GM21619 (cell line): ENCODE data around the gene KRTAP5-7.
"Not testable (repeated sequence)": the region's sequence is repeated elsewhere in the genome, so short reads cannot be mapped to it uniquely, and the experiment has no call there.

Experiments used
- ATAC-seq: cut with Tn5 transposase; IDR thresholded peaks from one replicate; pipeline ENCODE4 v1.9.1; 2021; ENCODE audit not compliant: unreplicated experiment

KRTAP5-7 gene

DNA sequence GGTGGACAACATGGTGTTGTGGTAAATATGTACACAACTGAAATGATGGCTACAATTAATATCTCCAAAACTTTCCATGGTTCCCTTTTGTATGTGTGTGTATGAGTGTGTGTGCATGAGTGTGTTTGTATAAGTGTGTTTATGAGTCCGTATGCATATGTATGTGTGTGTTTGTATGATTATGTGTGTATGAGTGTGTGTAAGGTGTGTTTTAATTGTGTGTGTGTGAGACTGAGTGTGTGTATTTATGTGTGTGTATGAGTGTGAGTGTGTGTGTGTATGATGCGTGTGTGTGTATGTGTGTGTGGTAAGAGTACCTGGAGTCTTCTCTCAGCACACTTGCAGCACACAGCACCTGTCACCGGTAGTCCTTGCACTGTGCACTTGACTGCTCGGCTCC lies 29.0 kb downstream of the KRTAP5-7 start:
- no peak for ATAC-seq

GRCh38 chr11:71557257-71557656 lies 30.2 kb downstream of the KRTAP5-7 start:
- no peak for ATAC-seq

- ATAC-seq: no peak
Measured at GRCh38 chr11:71558996-71559395, 31.9 kb downstream of the KRTAP5-7 start.

DNA sequence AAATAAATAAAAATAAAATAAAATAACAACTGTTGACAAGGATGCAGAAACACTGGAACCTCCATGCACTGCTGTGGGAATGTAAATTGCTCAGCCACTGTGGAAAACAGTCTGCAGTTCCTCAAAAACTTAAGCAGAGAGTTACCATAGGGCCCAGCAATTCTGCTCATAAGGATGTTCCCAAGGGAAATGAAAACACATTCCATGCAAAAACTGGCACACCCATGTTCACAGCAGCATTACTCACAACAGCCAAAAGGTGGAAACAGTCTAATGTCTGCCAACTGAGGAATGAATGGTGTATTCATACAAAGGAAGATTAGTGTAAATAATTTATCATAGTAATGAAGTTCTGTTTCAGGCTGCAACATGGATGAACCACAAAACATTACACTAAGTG lies 35.1 kb downstream of the KRTAP5-7 start:
- ATAC-seq: no peak

- no peak for ATAC-seq
Measured at GRCh38 chr11:71563406-71563805, 36.3 kb downstream of the KRTAP5-7 start.

DNA sequence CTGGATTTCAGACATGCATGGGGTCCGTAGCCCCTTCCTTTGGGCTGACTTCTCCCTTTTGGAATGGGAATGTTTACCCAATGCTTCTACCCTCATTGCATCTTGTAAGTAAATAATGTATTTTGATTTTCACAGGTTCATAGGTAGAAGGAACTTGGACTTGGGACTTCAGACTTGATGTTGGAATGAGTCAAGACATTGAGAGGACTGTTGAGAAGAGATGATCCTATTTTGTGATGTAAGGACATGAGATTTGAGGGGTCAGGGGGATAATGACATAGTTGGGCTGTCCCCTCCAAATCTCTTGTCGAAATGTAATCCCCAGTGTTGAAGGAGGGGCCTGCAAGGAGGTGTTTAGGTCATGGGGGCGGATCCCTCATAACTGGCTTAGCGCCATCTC lies 37.4 kb downstream of the KRTAP5-7 start:
- ATAC-seq: no peak

DNA sequence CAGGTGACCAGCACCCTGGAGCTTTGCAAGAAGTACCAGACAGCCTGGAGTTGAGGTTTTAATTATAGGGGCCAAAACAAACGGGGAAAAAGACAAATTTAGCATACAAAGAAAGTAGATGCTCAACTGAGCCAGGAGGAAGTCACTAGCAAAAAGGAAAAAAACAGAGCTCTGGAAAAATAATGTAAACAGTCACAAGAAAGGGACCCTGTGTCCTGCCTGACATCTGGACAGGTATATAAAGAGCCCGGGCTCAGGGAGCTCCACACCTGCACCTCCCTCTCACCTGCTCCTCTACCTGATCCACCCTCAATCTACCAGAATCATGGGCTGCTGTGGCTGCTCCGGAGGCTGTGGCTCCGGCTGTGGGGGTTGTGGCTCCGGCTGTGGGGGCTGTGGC lies 38.2 kb downstream of the KRTAP5-7 start, which contains the start of gene KRTAP5-10:
Gene KRTAP5-10 (plus strand): TSS at position 301 of the 400 bp plus-strand sequence. CDS start 25 bp downstream, at position 326.
- no peak for ATAC-seq

DNA sequence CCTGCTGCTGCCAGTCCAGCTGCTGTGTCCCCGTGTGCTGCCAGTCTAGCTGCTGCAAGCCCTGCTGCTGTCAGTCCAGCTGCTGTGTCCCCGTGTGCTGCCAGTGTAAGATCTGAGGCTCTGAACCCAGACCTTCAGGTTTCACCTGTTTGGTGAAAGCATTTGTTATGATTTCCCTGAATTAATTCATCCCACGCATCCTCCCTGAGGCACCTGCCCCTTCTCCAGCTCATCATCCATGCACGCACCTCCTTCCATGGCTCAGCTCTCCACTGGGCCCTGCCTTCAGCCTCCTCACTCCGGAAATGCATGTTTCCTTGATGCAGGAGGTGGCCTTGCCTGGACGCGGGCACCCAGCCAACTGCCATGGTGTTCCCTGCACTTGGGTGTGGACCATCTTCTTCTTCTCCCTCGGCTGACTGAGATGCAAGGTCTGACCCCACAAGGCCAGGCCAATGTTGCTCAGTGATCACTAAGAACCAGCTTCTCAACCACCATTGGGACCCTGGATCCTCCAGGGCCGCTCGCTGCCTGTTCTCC lies 39.1 kb downstream of the KRTAP5-7 start:
- no peak for ATAC-seq

DNA sequence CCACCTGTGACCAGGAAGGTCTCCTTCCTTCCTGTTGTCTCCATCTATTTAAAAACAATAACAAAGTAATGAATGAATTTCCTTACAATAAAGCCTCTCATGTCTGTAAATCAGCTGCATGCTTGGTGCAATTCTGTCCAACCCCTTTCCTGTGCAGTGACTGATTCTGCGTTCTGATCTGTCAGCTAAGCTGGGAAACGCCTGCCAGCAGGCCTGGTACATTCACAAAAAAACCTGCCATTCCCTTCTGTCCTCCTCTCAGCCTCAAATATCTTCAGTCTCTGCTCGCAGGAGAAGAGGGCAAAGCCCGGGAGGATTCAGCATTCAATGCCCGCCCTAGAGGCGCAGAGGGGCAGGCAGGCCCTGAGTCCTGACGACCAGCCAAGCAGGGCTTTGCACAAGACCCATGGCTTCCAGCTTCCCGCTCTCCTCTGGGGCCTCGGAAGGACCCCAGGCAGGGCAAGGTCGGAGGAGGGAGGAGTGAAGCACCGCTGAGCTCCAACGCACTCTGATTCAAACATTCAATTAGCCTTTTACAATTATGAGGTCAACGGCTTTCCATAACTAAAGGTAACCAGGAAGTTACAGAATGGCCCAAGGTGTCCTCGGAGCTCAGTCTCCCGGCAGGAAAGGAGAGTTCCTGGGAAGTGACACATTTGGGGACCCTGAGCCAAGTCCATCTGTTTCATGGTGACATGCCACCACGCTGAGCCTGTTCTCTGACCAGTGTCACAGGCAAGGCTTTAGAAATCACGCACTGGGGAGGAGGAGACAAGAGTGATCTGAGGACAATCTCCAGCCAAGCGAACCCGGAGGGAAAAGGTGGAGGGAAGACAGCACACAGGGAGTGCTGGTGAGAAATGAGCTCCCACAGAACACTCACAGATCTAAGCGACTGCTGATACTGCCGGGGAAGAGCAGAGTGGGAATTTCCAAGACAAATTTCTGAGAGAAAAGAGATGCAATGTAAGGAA lies 39.8 kb downstream of the KRTAP5-7 start:
- not testable (repeated sequence) for ATAC-seq

DNA sequence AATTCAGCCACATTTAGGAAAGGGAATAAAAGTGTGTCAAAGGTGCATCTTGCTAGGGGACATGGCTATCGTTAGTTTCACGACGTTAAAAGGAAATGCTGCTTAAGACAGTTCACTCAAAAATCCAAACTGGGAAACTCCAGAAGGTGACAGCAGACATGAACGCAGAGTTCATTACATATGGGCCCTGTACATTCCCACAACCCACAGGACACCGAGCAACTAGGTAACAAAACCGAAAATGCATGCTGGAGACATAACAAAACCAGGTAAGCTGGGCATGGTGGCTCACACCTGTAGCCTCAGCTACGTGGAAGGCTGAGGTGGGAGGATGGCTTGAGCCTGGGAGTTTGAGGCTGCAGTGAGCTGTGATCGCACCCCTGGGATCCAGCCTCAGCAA lies 40.6 kb downstream of the KRTAP5-7 start:
- ATAC-seq: not testable (repeated sequence)

GRCh38 chr11:71568704-71569349 lies 41.8 kb downstream of the KRTAP5-7 start:
- no peak for ATAC-seq

GRCh38 chr11:71571101-71571850 lies 44.2 kb downstream of the KRTAP5-7 start:
- not testable (repeated sequence) for ATAC-seq

DNA sequence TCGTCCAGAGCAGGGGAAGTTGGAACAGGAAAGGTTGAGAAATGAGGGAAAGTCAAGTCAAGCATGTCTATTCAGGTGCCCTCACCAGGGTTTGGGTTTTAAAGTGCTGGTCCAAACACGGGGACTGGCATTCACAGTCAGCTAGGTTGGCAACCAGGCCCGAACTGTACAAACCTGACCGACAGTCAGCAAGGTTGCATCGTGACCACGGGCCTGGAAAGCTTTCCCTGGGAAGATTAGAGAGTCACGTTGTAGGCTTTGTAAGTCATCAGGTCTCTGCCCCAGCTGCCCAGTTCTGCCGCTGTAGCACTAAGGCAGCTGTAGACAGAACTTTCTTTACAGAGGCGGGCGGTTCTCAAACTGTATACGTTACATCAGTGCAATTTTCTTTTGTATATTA lies 45.7 kb downstream of the KRTAP5-7 start:
- ATAC-seq: no peak

GRCh38 chr11:71574418-71574817 lies 47.4 kb downstream of the KRTAP5-7 start:
- no peak for ATAC-seq

DNA sequence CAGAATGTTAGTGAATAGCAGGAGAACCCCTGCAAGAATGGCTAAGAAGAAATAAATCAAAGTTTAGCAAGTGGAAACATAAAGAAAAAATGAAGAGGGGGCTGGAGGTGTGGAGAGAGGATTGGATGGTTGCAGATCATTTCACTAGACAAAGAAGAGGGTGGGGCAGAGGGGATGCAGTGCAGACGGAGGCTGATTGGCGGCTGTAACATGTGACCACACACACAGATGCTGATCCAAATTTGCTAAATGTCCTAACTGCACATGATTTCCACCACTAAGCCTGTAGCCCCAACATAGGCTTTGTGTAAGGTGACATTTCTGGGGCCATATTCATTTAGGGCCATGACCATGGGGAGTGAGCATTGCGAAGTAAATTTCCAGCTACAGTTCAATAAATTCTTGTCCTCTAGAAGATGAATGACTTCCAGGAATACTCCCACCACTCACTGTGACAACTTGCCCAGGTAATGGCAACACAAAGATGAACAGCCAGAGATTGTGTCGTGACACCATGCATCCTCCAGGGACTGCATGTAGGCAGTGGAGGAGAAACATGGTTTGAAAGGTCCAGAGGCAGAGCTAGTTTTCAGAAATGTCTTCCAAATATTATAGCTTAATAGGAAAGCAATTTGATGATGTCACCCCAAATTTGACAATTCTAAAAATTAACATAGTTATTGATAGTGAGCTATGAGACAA lies 48.8 kb downstream of the KRTAP5-7 start:
- ATAC-seq: no peak

GRCh38 chr11:71576688-71577465 lies 49.8 kb downstream of the KRTAP5-7 start:
- ATAC-seq: not testable (repeated sequence)

- no peak for ATAC-seq
Measured at GRCh38 chr11:71577469-71578004, 50.5 kb downstream of the KRTAP5-7 start.
